ENCODE data around the gene HAPLN2. TPM values are rescaled to one million over a fixed set of nuclear protein-coding genes. Genes with fewer than 3 reads are reported as not detected.

The HAPLN2 gene
- total RNA-seq, 1 experiment from 2014 or later, result 0.21 TPM

- POLR2A ChIA-PET, result no interaction called here
- H3K27me3 ChIP-seq (ENCODE audit: control insufficient read depth, insufficient read depth, low read length), result no peaks in the 10 kb centered on the region
- BruUV-seq (replicated peaks), result no TSS peak
- no peak for TF ChIP-seq TCF7L2 (IDR thresholded peaks at IDR 0.05; ENCODE audit: low read depth, low read length)
- TF ChIP-seq CTCF (IDR thresholded peaks at IDR 0.05), result peak; percentile 91
- TF ChIP-seq POLR2AphosphoS5 (IDR thresholded peaks at IDR 0.05; ENCODE audit: low read depth, low read length), result no peak
- no peak for TF ChIP-seq REST (IDR thresholded peaks at IDR 0.05; ENCODE audit: insufficient read depth in 1 of 2, low read depth in 2 of 2, low read length in 1 of 2)
- in situ Hi-C loops (cut with HindIII; ENCODE audit: low pct_unique_long_range_greater_than_20kb, low sequenced_read_pairs) (no loop called here), intact Hi-C loops (cut with micrococcal nuclease; ENCODE audit: unreplicated experiment) (no loop called here)
- H3K4me3 ChIP-seq (ENCODE audit: low read depth in 2 of 2, low read length in 2 of 2), result no peak overlapping the region
- DNase-seq (ENCODE audit: low read depth, low spot score) (no peak), ATAC-seq (peak; percentile 74)
- no peaks in the 10 kb centered on the region for H3K36me3 ChIP-seq (ENCODE audit: control insufficient read depth, insufficient read depth, low read length)
- H3K9me3 ChIP-seq (ENCODE audit: control insufficient read depth, insufficient read depth, low read depth, low read length), result no peaks in the 10 kb centered on the region
- CTCF ChIA-PET, result interaction anchor here (0.5 to 0.7 kb wide), 3 partner anchors 40 to 130 kb away, joined by 3 to 6 read pairs (median 4); no protein-coding TSS in a partner anchor
- H3K27ac ChIP-seq (ENCODE audit: low read length), result no peak overlapping the region
- H3K4me1 ChIP-seq (ENCODE audit: control insufficient read depth, insufficient read depth, low read length), result peaks cover 19% of the 10 kb centered on the region
Observed at GRCh38 chr1:156583821-156584622, 35.2 kb upstream of the HAPLN2 start.

- no TSS peak for BruUV-seq (replicated peaks)
- CTCF ChIA-PET, result interaction anchor here (0.6 to 1.2 kb wide), 4 partner anchors 39 to 362 kb away, joined by 3 to 4 read pairs (median 3); no protein-coding TSS in a partner anchor
- Histone ChIP-seq H3K4me1 (ENCODE audit: control insufficient read depth, insufficient read depth, low read length) (peaks cover 19% of the 10 kb centered on the region), H3K4me3 (ENCODE audit: low read depth in 2 of 2, low read length in 2 of 2) (no peak overlapping the region), H3K27me3 (ENCODE audit: control insufficient read depth, insufficient read depth, low read length) (no peaks in the 10 kb centered on the region), H3K27ac (ENCODE audit: low read length) (no peak overlapping the region), H3K9me3 (ENCODE audit: control insufficient read depth, insufficient read depth, low read depth, low read length) (no peaks in the 10 kb centered on the region), H3K36me3 (ENCODE audit: control insufficient read depth, insufficient read depth, low read length) (no peaks in the 10 kb centered on the region)
- ATAC-seq (0 out of 2 replicates have a peak, but pooled peaks have one; percentile 37), DNase-seq (ENCODE audit: low read depth, low spot score) (no peak)
- in situ Hi-C loops (cut with HindIII; ENCODE audit: low pct_unique_long_range_greater_than_20kb, low sequenced_read_pairs), result no loop called here
- no peak for TF ChIP-seq TCF7L2 (IDR thresholded peaks at IDR 0.05; ENCODE audit: low read depth, low read length)
- no peak for TF ChIP-seq SIN3A (IDR thresholded peaks at IDR 0.05; ENCODE audit: borderline replicate concordance, insufficient read depth, low read depth, low read length)
- TF ChIP-seq REST (IDR thresholded peaks at IDR 0.05; ENCODE audit: insufficient read depth in 1 of 2, low read depth in 2 of 2, low read length in 1 of 2), result no peak
- TF ChIP-seq POLR2AphosphoS5 (IDR thresholded peaks at IDR 0.05; ENCODE audit: low read depth, low read length), result no peak
- intact Hi-C loops (cut with micrococcal nuclease; ENCODE audit: unreplicated experiment), result loop anchor here (1.0 kb wide), 1 partner anchor 23 kb away; no protein-coding TSS in a partner anchor
- POLR2A ChIA-PET, result no interaction called here
Observed at GRCh38 chr1:156584813-156585212, 34.4 kb upstream of the HAPLN2 start.
